ENCODE data around the gene OCSTAMP.

OCSTAMP gene

GRCh38 chr20:46550461-46550860 lies at the start of gene OCSTAMP:
TSS of gene OCSTAMP (minus strand) at chr20:46550654. CDS start at chr20:46550560, 94 bp downstream.
- no peak for DNase-seq (ENCODE audit: low spot score)

GRCh38 chr20:46599227-46599987 lies 49.0 kb upstream of the OCSTAMP start:
- no peak for DNase-seq (ENCODE audit: low spot score)

GRCh38 chr20:46595933-46596332 lies 45.5 kb upstream of the OCSTAMP start:
- DNase-seq (ENCODE audit: low spot score), result no peak

GRCh38 chr20:46594725-46595124 lies 44.3 kb upstream of the OCSTAMP start:
- no peak for DNase-seq (ENCODE audit: low spot score)

- no peak for DNase-seq (ENCODE audit: low spot score)
Observed at GRCh38 chr20:46592580-46593362, 42.3 kb upstream of the OCSTAMP start.

GRCh38 chr20:46590443-46590842 lies 40.0 kb upstream of the OCSTAMP start:
- DNase-seq (ENCODE audit: low spot score), result no peak

GRCh38 chr20:46588532-46589511 lies 38.4 kb upstream of the OCSTAMP start:
- DNase-seq (ENCODE audit: low spot score), result no peak

- DNase-seq (ENCODE audit: low spot score), result no peak
Observed at GRCh38 chr20:46587986-46588385, 37.5 kb upstream of the OCSTAMP start.

GRCh38 chr20:46586724-46587123 lies 36.3 kb upstream of the OCSTAMP start:
- DNase-seq (ENCODE audit: low spot score), result no peak

- DNase-seq (ENCODE audit: low spot score), result no peak
Observed at GRCh38 chr20:46584508-46584907, 34.1 kb upstream of the OCSTAMP start.

GRCh38 chr20:46583411-46584214 lies 33.2 kb upstream of the OCSTAMP start:
- peak; percentile 58 for DNase-seq (ENCODE audit: low spot score)

- DNase-seq (ENCODE audit: low spot score), result no peak
Observed at GRCh38 chr20:46582648-46583047, 32.2 kb upstream of the OCSTAMP start.

- no peak for DNase-seq (ENCODE audit: low spot score)
Observed at GRCh38 chr20:46581391-46581790, 30.9 kb upstream of the OCSTAMP start.

- no peak for DNase-seq (ENCODE audit: low spot score)
Observed at GRCh38 chr20:46580613-46581205, 30.3 kb upstream of the OCSTAMP start.

GRCh38 chr20:46578745-46579144 lies 28.3 kb upstream of the OCSTAMP start:
- no peak for DNase-seq (ENCODE audit: low spot score)

- no peak for DNase-seq (ENCODE audit: low spot score)
Observed at GRCh38 chr20:46576774-46577395, 26.4 kb upstream of the OCSTAMP start.

- no peak for DNase-seq (ENCODE audit: low spot score)
Observed at GRCh38 chr20:46575937-46576461, 25.5 kb upstream of the OCSTAMP start.

- no peak for DNase-seq (ENCODE audit: low spot score)
Observed at GRCh38 chr20:46575394-46575793, 24.9 kb upstream of the OCSTAMP start.

GRCh38 chr20:46573788-46574584 lies 23.5 kb upstream of the OCSTAMP start:
- peak; percentile 36 for DNase-seq (ENCODE audit: low spot score)
